Liver (tissue), 9 donors: ENCODE data around the gene OR2AT4. TPM values are rescaled to one million over a fixed set of nuclear protein-coding genes. Genes with fewer than 3 reads are reported as not detected.
"Not testable (repeated sequence)": the region's sequence is repeated elsewhere in the genome, so short reads cannot be mapped to it uniquely, and the experiment has no call there.

ENCODE experiments used
- DNase-seq: peaks from one replicate; pipeline ENCODE4 v3.0.0-alpha.2; 2017; ENCODE audit warnings: low spot score
- H3K27ac ChIP-seq, 2 donors: one replicate each; pipeline ENCODE4 v1.7.0; 2013; ENCODE audit warnings: inconsistent platforms in 2 of 2, low read length in 2 of 2, control low read depth in 1 of 2, low read depth in 1 of 2, mild to moderate bottlenecking in 1 of 2
- H3K27me3 ChIP-seq, 4 donors: one replicate each; pipeline versions ENCODE4 v1.6.1 to v1.7.0; 2013; ENCODE audit warnings: low read length in 3 of 4, inconsistent platforms in 1 of 4, mild to moderate bottlenecking in 1 of 4, moderate library complexity in 1 of 4; ENCODE audit not compliant: control insufficient read depth in 4 of 4, insufficient read depth in 4 of 4
- H3K36me3 ChIP-seq, 4 donors: one replicate each; pipeline versions ENCODE4 v1.6.1 to v1.7.0; 2013; ENCODE audit warnings: low read length in 3 of 4, mild to moderate bottlenecking in 3 of 4, low read depth in 1 of 4, moderate library complexity in 1 of 4; ENCODE audit not compliant: control insufficient read depth in 4 of 4, insufficient read depth in 3 of 4
- H3K4me1 ChIP-seq, 4 donors: one replicate each; pipeline versions ENCODE4 v1.6.1 to v1.7.0; 2013; ENCODE audit warnings: low read length in 3 of 4, mild to moderate bottlenecking in 3 of 4, moderate library complexity in 1 of 4; ENCODE audit not compliant: control insufficient read depth in 4 of 4, insufficient read depth in 4 of 4
- H3K4me3 ChIP-seq, 3 donors: one replicate each; pipeline versions ENCODE4 v1.6.1 to v1.7.0; 2013; ENCODE audit warnings: low read length in 3 of 3, control low read depth in 1 of 3, low read depth in 1 of 3, mild to moderate bottlenecking in 1 of 3
- H3K9ac ChIP-seq, 2 donors: one replicate each; pipeline ENCODE4 v1.7.0; 2013; ENCODE audit warnings: low read length in 2 of 2, mild to moderate bottlenecking in 2 of 2, moderate library complexity in 2 of 2, control low read depth in 1 of 2, low read depth in 1 of 2
- H3K9me3 ChIP-seq, 4 donors: one replicate each; pipeline versions ENCODE4 v1.6.1 to v1.7.0; 2013; ENCODE audit warnings: low read length in 3 of 4; ENCODE audit not compliant: control insufficient read depth in 4 of 4
- ATF3 ChIP-seq: IDR thresholded peaks from 2 replicates; pipeline ENCODE4 v1.6.1; 2016; ENCODE audit warnings: antibody characterized with exemption
- CTCF ChIP-seq: fragments of 150-350 bp; IDR thresholded peaks from 2 replicates; pipeline ENCODE4 v1.5.1; 2017; ENCODE audit warnings: improper control_type of control experiment, low read depth, low read length; ENCODE audit not compliant: missing input control
- EGR1 ChIP-seq, 2 donors: IDR thresholded peaks; 2 replicates each; pipeline ENCODE4 v1.6.1; 2016 to 2018; ENCODE audit warnings: antibody characterized with exemption in 2 of 2, low read depth in 2 of 2
- FOXA2 ChIP-seq: IDR thresholded peaks from 2 replicates; pipeline ENCODE4 v1.6.1; 2016; ENCODE audit warnings: antibody characterized with exemption
- GABPA ChIP-seq, 2 donors: IDR thresholded peaks in 1 of 2; conservative IDR thresholded peaks in 1 of 2; 2 replicates each; pipeline ENCODE4 v1.6.1; 2016; ENCODE audit warnings: antibody characterized with exemption in 2 of 2, mild to moderate bottlenecking in 1 of 2, moderate library complexity in 1 of 2
- HNF4A ChIP-seq, 2 donors: conservative IDR thresholded peaks; 2 replicates each; pipeline ENCODE4 v1.6.1; 2016; ENCODE audit warnings: antibody characterized with exemption in 2 of 2, mild to moderate bottlenecking in 2 of 2
- HNF4G ChIP-seq: IDR thresholded peaks from 2 replicates; pipeline ENCODE4 v1.6.1; 2016; ENCODE audit warnings: antibody characterized with exemption
- MAX ChIP-seq: IDR thresholded peaks from 2 replicates; pipeline ENCODE4 v1.6.1; 2016; ENCODE audit warnings: antibody characterized with exemption
- NR2F2 ChIP-seq: IDR thresholded peaks from 2 replicates; pipeline ENCODE4 v1.6.1; 2016; ENCODE audit warnings: antibody characterized with exemption
- REST ChIP-seq: IDR thresholded peaks from 2 replicates; pipeline ENCODE4 v1.6.1; 2016; ENCODE audit warnings: antibody characterized with exemption, mild to moderate bottlenecking
- RXRA ChIP-seq, 2 donors: IDR thresholded peaks; 2 replicates each; pipeline ENCODE4 v1.6.1; 2017 to 2018; ENCODE audit warnings: antibody characterized with exemption in 2 of 2, mild to moderate bottlenecking in 1 of 2
- SP1 ChIP-seq: IDR thresholded peaks from 2 replicates; pipeline ENCODE4 v1.6.1; 2018; ENCODE audit warnings: antibody characterized with exemption, mild to moderate bottlenecking
- TAF1 ChIP-seq: conservative IDR thresholded peaks from 2 replicates; pipeline ENCODE4 v1.6.1; 2016; ENCODE audit warnings: antibody characterized with exemption, mild to moderate bottlenecking
- YY1 ChIP-seq: IDR thresholded peaks from 2 replicates; pipeline ENCODE4 v1.6.1; 2016; ENCODE audit warnings: antibody characterized with exemption, mild to moderate bottlenecking
- WGBS: extraction: QIAGEN DNeasy Blood & Tissue Kit; methylation state at CpG from one replicate; pipeline ENCODE4 v1.1.7; 2013; 5-methylcytosine and 5-hydroxymethylcytosine counted together
- polyA plus RNA-seq, 2 donors: library from polyadenylated mRNA; stranded (reverse) in 1 of 2; unstranded in 1 of 2; fragments of 200-250 nt in 1 of 2; fragments of >200 nt in 1 of 2; fragmentation: Nextera tagmentation in 1 of 2; extraction: Ambion mirVana in 1 of 2; gene quantifications; one replicate each; pipeline versions ENCODE4 v1.2.1 to v1.2.3, GENCODE V29; 2013 to 2015
- total RNA-seq, 2 donors: library from RNA; depleted of rRNA; stranded (reverse); fragments of >200 nt; gene quantifications; one replicate each; pipeline ENCODE4 v1.2.3, GENCODE V29; 2014
- donor health status: healthy.
- donor health status: healthy.
- donor health status: healthy.
- donor health status: healthy.
- donor health status: healthy.

OR2AT4 gene
- total and polyA plus RNA-seq, 4 donors, result not detected

GRCh38 chr11:75047191-75047590, 49.5 kb downstream of the OR2AT4 start:
- H3K27me3 ChIP-seq, result no peaks in the 10 kb centered on the region
- no peak overlapping the region for H3K9ac ChIP-seq
- no peaks in the 10 kb centered on the region for H3K36me3 ChIP-seq
- no peak for TF ChIP-seq TAF1
- no peak for TF ChIP-seq HNF4A (conservative IDR thresholded peaks at IDR 0.05)
- no peak for TF ChIP-seq SP1
- no peak for TF ChIP-seq GABPA (IDR thresholded peaks at IDR 0.05 in 1 of 2, conservative IDR thresholded peaks at IDR 0.05 in 1 of 2)
- TF ChIP-seq EGR1 (IDR thresholded peaks at IDR 0.05; ENCODE audit: low read depth in 2 of 2), result no peak
- TF ChIP-seq NR2F2, result no peak
- no peak for TF ChIP-seq MAX
- TF ChIP-seq HNF4G, result no peak
- no peaks in the 10 kb centered on the region for H3K4me1 ChIP-seq
- peaks cover 0 to under 1% (median 0%) of the 10 kb centered on the region in 4 donors for H3K9me3 ChIP-seq
- no peak for DNase-seq
- no peak overlapping the region for H3K4me3 ChIP-seq
- H3K27ac ChIP-seq, result no peak overlapping the region
- WGBS, result 95% methylated on average over 4 of the region's 4 CpGs

GRCh38 chr11:75046668-75047067, 50.0 kb downstream of the OR2AT4 start:
- H3K36me3 ChIP-seq, H3K27ac ChIP-seq, H3K4me1 ChIP-seq, DNase-seq, H3K9ac ChIP-seq, H3K4me3 ChIP-seq, H3K27me3 ChIP-seq, H3K9me3 ChIP-seq: not testable (repeated sequence)
- 81% methylated on average over 5 of the region's 5 CpGs for WGBS

GRCh38 chr11:75044381-75045170, 52.1 kb downstream of the OR2AT4 start:
- WGBS, result 89% methylated on average over 15 of the region's 15 CpGs
- not testable (repeated sequence) for H3K36me3 ChIP-seq, H3K27me3 ChIP-seq, H3K9ac ChIP-seq, H3K4me3 ChIP-seq, H3K9me3 ChIP-seq, DNase-seq, H3K4me1 ChIP-seq, H3K27ac ChIP-seq

GRCh38 chr11:75041821-75042220, 54.9 kb downstream of the OR2AT4 start:
- 73% methylated on average over 3 of the region's 3 CpGs for WGBS
- H3K27ac ChIP-seq, H3K9ac ChIP-seq, H3K4me3 ChIP-seq, H3K9me3 ChIP-seq, H3K27me3 ChIP-seq, H3K4me1 ChIP-seq, H3K36me3 ChIP-seq, DNase-seq: not testable (repeated sequence)

GRCh38 chr11:75041263-75041662, 55.4 kb downstream of the OR2AT4 start:
- H3K36me3 ChIP-seq, result no peaks in the 10 kb centered on the region
- no peaks in the 10 kb centered on the region for H3K9me3 ChIP-seq
- WGBS, result 73% methylated on average over 2 of the region's 2 CpGs
- H3K4me1 ChIP-seq, result no peaks in the 10 kb centered on the region
- no peak overlapping the region for H3K9ac ChIP-seq
- H3K4me3 ChIP-seq, result no peak overlapping the region
- H3K27me3 ChIP-seq, result no peaks in the 10 kb centered on the region
- H3K27ac ChIP-seq, result no peak overlapping the region
- DNase-seq, result no peak
- no peak for TF ChIP-seq RXRA (IDR thresholded peaks at IDR 0.05)
- no peak for TF ChIP-seq REST
- TF ChIP-seq GABPA (IDR thresholded peaks at IDR 0.05 in 1 of 2, conservative IDR thresholded peaks at IDR 0.05 in 1 of 2), result no peak
- no peak for TF ChIP-seq HNF4G
- no peak for TF ChIP-seq CTCF
- TF ChIP-seq YY1, result no peak
- no peak for TF ChIP-seq FOXA2
- TF ChIP-seq ATF3, result no peak
